Stimulated activated CD4-positive, alpha-beta T cell treated with anti-CD3 and anti-CD28 coated beads, TNF-alpha, amount 100 ng/mL, for 1 hour (primary cell): ENCODE results near the gene MALRD1.
"Not testable (repeated sequence)": the region's sequence is repeated elsewhere in the genome, so short reads cannot be mapped to it uniquely, and the experiment has no call there.

Experiments
- DNase-seq, 3 donors: peaks; one replicate each; pipeline ENCODE4 v3.0.0-alpha.2; 2020; ENCODE audit warnings: low read depth in 3 of 3, low spot score in 1 of 3

Gene MALRD1

GRCh38 chr10:19704544-19704943 is 655.9 kb downstream of the MALRD1 start:
- no peak for DNase-seq

DNA sequence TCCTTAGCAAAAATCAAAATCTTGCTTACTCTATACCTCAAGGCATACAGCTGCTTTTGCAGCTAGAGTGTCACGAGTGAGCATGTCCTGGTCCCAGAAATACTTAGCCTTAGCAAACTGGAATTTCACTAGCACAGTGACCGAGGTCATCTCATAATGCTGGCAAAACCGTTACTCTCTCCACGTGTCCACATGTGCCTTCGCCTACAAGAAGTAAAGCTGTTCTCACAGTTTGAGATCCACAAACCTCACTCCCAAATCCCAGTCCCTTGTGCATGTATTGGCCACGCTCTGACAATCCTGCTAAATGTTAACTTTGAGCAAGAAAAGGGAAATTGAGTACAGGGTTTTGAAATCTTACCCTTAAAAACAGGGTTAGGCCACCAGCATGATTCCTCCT is 656.6 kb downstream of the MALRD1 start:
- DNase-seq, result no peak

DNA sequence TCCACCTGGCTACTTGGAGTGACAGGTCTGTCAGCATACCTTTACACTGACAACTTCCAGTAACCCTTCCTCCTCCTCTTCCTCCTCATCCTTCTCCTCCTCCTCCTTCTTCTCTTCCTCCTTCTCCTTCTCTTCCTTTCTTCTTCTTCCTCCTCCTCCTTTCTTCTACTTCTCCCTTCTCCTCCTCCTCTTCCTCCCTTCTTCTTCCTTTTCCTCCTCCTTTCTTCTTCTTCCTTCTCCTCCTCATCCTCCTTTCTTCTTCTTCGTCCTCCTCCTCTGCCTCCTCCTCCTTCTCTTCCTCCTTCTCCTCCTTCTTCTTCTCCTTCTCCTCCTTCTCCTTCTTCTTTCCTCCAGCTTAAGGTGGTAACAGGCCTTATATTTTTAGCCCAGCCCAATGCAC is 658.3 kb downstream of the MALRD1 start:
- no peak for DNase-seq

GRCh38 chr10:19707376-19707775 is 658.8 kb downstream of the MALRD1 start:
- DNase-seq, result no peak

DNA sequence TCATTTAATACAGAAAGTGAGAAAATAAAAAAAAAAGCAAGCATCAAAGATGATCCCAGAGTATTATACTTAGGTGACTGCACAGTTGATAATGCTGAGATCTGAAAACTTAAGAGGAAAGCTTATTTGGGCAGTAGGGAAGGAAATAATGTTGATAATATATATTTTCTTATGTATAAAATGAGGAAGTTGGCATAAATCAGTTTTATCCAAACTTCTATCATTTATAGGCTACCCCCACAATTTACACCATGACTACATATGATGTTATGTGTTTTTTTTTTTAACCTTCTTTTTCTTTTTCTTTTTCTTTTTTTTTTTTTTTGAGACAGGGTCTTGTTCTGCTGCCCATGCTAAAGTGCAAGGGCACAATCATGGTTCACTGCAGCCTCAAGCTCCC is 659.4 kb downstream of the MALRD1 start:
- DNase-seq, result no peak

DNA sequence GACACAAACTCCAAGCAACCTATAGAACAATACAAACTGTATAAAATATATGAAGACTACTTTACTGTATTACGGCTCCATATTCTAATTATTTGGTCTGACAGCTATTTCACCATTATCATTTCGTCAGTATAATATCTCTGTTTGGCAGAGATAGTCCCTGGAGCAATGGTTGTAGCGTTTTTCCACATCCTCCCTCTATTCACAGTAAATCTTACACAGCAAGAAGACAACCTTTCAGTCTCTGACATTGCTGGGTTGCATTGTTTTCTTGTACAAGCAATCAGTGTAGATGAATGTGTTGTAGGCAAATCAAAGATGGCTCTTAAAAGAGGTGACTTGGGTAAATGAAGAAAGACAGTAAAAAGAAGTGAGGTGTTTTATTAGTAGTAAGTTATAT is 662.0 kb downstream of the MALRD1 start:
- no peak for DNase-seq

- no peak for DNase-seq
These were observed 664.6 kb downstream of the MALRD1 start for GRCh38 chr10:19713159-19713558.

- no peak for DNase-seq
These were observed 665.4 kb downstream of the MALRD1 start for GRCh38 chr10:19713800-19714525.

DNA sequence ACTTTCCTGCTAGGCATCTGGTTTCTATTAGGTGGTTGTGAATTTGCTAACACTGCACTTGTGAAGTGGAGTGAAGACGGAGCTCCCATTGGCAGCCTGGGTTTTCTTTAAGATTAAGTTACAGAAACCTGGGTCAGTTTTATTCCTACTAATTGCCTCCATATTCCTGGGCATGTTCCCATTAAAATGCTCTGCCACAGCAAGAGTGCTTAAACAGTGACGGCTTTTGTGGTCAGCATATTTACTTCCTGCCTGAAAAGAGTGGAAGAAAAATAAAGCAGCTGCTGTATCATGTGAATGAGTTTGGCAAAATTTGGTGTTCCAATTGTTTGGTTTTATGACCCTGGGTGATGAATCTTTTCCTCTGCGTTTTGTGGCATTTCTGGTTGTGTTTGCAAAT is 670.7 kb downstream of the MALRD1 start:
- DNase-seq, result no peak

GRCh38 chr10:19724287-19724686 is 675.7 kb downstream of the MALRD1 start:
- no peak for DNase-seq

- no peak for DNase-seq
These were observed 679.8 kb downstream of the MALRD1 start for GRCh38 chr10:19728376-19728775.

DNA sequence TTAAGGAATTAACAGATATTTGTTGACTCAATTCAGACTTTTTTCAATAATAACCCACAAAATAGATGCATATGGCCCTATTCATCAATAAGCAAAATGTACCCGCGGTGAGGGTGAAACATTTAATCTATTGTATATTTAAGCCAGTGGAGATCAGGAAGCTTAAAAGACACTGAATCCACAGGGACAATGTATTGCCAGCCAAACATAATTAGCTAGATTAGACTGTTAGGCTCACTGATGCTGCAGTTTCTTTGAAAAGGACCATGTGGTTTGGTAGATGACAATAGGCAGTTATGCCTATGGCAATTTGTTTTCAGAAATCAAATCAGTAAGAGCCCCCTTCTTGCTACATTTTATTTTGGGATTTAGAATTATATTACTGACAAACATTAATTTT is 680.4 kb downstream of the MALRD1 start:
- DNase-seq, result no peak

- no peak for DNase-seq
These were observed 681.7 kb downstream of the MALRD1 start for GRCh38 chr10:19730167-19730906.

DNA sequence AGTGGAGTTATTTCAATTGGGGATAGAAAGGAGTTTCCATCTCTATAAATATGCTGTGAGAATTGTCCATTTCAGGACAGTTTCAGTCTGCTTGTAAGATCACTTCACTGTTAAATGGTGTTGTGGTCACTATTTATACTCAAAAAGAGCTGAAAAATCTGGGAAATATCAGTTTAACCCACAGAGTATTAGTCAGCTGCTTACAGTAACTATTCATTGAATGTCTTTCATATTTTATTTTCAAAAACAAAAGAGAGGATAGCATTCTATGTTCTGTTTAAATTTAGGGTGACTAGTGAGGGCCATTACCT is 682.3 kb downstream of the MALRD1 start:
- DNase-seq, result no peak

DNA sequence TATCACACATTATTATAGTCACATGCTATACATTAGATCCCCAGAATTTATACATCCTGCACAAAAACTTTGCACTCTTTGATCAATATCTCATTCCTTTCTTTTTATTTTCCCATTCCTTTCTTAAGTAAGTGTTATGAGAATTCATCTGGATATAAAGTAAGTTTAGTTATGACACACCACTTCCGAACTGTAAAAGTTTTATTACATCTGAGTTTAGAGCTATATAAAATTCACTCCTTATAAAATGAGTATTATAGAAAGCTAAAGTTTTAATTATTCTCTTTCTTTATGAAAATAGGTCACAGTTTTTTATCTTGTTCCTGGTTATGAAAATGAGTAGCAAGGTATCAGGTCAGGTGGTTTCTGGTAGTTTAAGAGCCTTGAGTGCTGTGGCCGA is 683.0 kb downstream of the MALRD1 start:
- DNase-seq, result no peak

- DNase-seq, result no peak
These were observed 689.8 kb downstream of the MALRD1 start for GRCh38 chr10:19738440-19738839.

- DNase-seq, result not testable (repeated sequence)
These were observed 690.6 kb downstream of the MALRD1 start for GRCh38 chr10:19739232-19739631.

GRCh38 chr10:19742144-19742543 is 693.5 kb downstream of the MALRD1 start:
- DNase-seq, result not testable (repeated sequence)

- DNase-seq, result no peak
These were observed 697.1 kb downstream of the MALRD1 start for GRCh38 chr10:19745672-19746071.

GRCh38 chr10:19749185-19749729 is 700.7 kb downstream of the MALRD1 start:
- DNase-seq, result no peak

GRCh38 chr10:19750972-19751371 is 702.4 kb downstream of the MALRD1 start:
- no peak for DNase-seq

DNA sequence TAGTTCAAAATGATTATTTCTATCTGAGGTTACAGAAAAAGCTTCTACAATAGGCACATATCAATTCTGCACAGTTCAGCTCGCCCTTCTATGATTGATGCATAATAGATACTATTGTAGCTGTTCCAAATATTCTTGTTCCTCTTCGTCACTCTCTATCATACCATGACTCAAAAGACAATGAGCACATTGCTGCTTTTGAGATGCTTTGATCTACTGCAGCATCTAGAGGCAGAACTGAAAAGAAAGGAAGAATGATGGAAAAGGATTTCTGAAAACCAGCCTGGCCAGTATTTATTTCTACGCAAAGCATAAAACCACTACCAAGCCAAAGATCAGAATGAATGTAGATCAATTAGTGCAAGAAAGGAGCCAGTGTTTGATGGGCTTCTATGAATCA is 708.3 kb downstream of the MALRD1 start:
- DNase-seq, result no peak

DNA sequence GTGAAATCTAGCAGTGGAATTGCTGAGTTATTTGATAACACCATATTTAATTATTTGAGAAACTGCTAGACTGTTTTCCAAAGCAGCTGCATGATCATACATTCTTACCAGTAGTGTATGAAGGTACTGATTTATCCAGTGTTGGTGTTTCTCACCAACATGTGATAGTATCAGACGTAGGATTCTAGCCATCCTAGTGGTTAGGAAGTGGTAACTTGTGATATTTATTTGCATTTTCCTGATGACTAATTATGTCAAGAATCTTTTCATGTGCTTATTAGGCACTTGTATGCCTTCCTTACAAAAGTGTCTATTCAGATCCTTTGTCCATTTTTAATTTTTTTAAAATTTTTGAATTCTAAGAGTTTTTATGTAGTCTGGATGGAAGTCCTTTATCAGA is 713.4 kb downstream of the MALRD1 start:
- DNase-seq, result no peak
